GM15510 (cell line): ENCODE results near the gene KRTAP9-2.
"Not testable (repeated sequence)": the region's sequence is repeated elsewhere in the genome, so short reads cannot be mapped to it uniquely, and the experiment has no call there.

Source experiments
- POLR2A ChIP-seq: IDR thresholded peaks from 3 replicates; pipeline ENCODE4 v1.6.1; 2011; ENCODE audit warnings: borderline replicate concordance; ENCODE audit not compliant: insufficient read length; ENCODE audit errors: extremely low read depth

Gene KRTAP9-2

GRCh38 chr17:41226598-41227095, at the start of gene KRTAP9-2:
Gene KRTAP9-2 (plus strand): TSS chr17:41226648. CDS start chr17:41226655, 7 bp downstream.
- TF ChIP-seq POLR2A = not testable (repeated sequence)

- no peak for TF ChIP-seq POLR2A
Observed at GRCh38 chr17:41176744-41177387, 49.6 kb upstream of the KRTAP9-2 start.

- TF ChIP-seq POLR2A = no peak
Observed at GRCh38 chr17:41177727-41178271, 48.6 kb upstream of the KRTAP9-2 start, which contains the start of gene KRTAP4-2. Gene KRTAP4-2 (minus strand): TSS chr17:41178221. CDS start chr17:41178164, 57 bp downstream.

- TF ChIP-seq POLR2A = no peak
Observed at GRCh38 chr17:41178341-41178740, 48.1 kb upstream of the KRTAP9-2 start.

- no peak for TF ChIP-seq POLR2A
Observed at GRCh38 chr17:41178843-41179616, 47.4 kb upstream of the KRTAP9-2 start.

GRCh38 chr17:41184480-41184961, 41.9 kb upstream of the KRTAP9-2 start, which contains the start of gene KRTAP4-1:
Gene KRTAP4-1 (minus strand): TSS chr17:41184911. CDS start chr17:41184854, 57 bp downstream.
- no peak for TF ChIP-seq POLR2A

GRCh38 chr17:41185001-41185400, 41.4 kb upstream of the KRTAP9-2 start:
- TF ChIP-seq POLR2A = no peak

- no peak for TF ChIP-seq POLR2A
Observed at GRCh38 chr17:41186872-41187271, 39.6 kb upstream of the KRTAP9-2 start.

- TF ChIP-seq POLR2A = not testable (repeated sequence)
Observed at GRCh38 chr17:41189837-41190318, 36.6 kb upstream of the KRTAP9-2 start, which contains the start of gene KRTAP9-1. Gene KRTAP9-1 (plus strand): TSS chr17:41189887. CDS start chr17:41189887, 0 bp downstream.

GRCh38 chr17:41190328-41190727, 36.1 kb upstream of the KRTAP9-2 start:
- no peak for TF ChIP-seq POLR2A

GRCh38 chr17:41196068-41196467, 30.4 kb upstream of the KRTAP9-2 start:
- no peak for TF ChIP-seq POLR2A

GRCh38 chr17:41199421-41200078, 26.9 kb upstream of the KRTAP9-2 start:
- TF ChIP-seq POLR2A = no peak

- TF ChIP-seq POLR2A = no peak
Observed at GRCh38 chr17:41211845-41212466, 14.5 kb upstream of the KRTAP9-2 start.
